ENCODE measurements around the gene LNPEP. TPM values are rescaled to one million over a fixed set of nuclear protein-coding genes. Genes with fewer than 3 reads are reported as not detected.

The LNPEP gene
- total RNA-seq, 1 experiment from 2014 or later: 6.4 TPM

DNA sequence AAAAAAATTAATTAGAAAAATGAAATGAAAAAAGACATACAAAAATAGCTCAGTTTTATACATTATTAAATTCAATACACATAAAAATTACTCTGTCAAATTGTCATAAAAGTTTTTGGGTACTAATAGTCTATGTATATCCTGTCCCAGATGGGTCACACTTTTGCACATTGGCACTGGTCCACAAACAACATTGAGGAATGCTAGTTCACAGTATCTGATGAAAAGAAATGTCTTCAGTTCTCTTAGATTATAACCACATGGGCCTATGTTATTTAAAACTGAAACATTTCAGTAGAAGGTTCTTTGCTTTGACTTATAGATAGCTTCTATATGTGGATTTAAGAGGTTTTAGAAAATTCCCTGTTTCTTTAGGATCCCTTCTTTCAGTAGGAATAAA, 39.8 kb downstream of the LNPEP start (continued):
- TF ChIP-seq CBFB (CRISPR knock-in tag; IDR thresholded peaks at IDR 0.05; ENCODE audit: low read depth) (no peak), NFATC4 (CRISPR knock-in tag; IDR thresholded peaks at IDR 0.05) (no peak), ZNF219 (CRISPR knock-in tag; IDR thresholded peaks at IDR 0.05; ENCODE audit: borderline replicate concordance) (no peak), ZNF232 (CRISPR knock-in tag; IDR thresholded peaks at IDR 0.05) (no peak), JUN (CRISPR knock-in tag; IDR thresholded peaks at IDR 0.05) (no peak)
- TF ChIP-seq, protein P1, sequence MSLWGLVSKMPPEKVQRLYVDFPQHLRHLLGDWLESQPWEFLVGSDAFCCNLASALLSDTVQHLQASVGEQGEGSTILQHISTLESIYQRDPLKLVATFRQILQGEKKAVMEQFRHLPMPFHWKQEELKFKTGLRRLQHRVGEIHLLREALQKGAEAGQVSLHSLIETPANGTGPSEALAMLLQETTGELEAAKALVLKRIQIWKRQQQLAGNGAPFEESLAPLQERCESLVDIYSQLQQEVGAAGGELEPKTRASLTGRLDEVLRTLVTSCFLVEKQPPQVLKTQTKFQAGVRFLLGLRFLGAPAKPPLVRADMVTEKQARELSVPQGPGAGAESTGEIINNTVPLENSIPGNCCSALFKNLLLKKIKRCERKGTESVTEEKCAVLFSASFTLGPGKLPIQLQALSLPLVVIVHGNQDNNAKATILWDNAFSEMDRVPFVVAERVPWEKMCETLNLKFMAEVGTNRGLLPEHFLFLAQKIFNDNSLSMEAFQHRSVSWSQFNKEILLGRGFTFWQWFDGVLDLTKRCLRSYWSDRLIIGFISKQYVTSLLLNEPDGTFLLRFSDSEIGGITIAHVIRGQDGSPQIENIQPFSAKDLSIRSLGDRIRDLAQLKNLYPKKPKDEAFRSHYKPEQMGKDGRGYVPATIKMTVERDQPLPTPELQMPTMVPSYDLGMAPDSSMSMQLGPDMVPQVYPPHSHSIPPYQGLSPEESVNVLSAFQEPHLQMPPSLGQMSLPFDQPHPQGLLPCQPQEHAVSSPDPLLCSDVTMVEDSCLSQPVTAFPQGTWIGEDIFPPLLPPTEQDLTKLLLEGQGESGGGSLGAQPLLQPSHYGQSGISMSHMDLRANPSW (CRISPR knock-in tag; conservative IDR thresholded peaks at IDR 0.05; ENCODE audit: low read depth): no peak
- TF ChIP-seq, protein P2, sequence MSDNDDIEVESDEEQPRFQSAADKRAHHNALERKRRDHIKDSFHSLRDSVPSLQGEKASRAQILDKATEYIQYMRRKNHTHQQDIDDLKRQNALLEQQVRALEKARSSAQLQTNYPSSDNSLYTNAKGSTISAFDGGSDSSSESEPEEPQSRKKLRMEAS (CRISPR knock-in tag; IDR thresholded peaks at IDR 0.05): no peak

DNA sequence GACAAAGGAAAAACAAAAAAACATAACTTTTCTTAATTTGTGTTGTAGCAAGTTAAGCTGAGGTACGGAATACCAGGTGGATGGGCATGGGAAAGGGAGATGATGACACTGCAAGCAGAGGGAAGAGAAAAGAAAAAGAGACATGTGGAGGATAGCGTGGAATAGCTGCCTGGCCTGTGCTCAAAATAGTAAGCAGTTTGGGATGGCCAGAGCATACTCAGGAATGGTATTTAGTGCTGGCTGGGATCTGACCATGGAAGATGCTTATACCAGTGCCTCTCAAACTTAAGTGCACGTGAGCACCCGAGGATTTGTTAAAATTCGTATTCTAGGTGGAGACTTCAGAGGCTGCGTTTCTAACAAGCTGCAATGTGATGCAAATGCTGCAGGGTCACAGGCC, 41.3 kb downstream of the LNPEP start:
- Mint-ChIP-seq H3K27me3 (ENCODE audit: low read depth) (no peaks in the 10 kb centered on the region), H3K4me1 (peaks cover 13% of the 10 kb centered on the region), H3K4me3 (no peak overlapping the region), H3K36me3 (no peaks in the 10 kb centered on the region), H3K9me3 (no peaks in the 10 kb centered on the region), H3K27ac (no peak overlapping the region)
- ChIA-PET CTCF (interaction anchor here (0.9 to 2.2 kb wide), 4 partner anchors 20 to 165 kb away, joined by 3 to 11 read pairs (median 6); partner anchors contain the start of gene LIX1), POLR2A (no interaction called here)
- DNase-seq (ENCODE audit: low spot score) (no peak), ATAC-seq (peak; percentile 34; the same call in 1 of the 2 replicates)
- TF ChIP-seq TEAD1 (CRISPR knock-in tag; IDR thresholded peaks at IDR 0.05) (no peak), ZNF138 (CRISPR knock-in tag; conservative IDR thresholded peaks at IDR 0.05) (no peak), MXD4 (CRISPR knock-in tag; IDR thresholded peaks at IDR 0.05; ENCODE audit: borderline replicate concordance) (no peak), CREM (CRISPR knock-in tag; IDR thresholded peaks at IDR 0.05) (no peak), ESRRA (CRISPR knock-in tag; IDR thresholded peaks at IDR 0.05; ENCODE audit: borderline replicate concordance) (no peak), JUN (CRISPR knock-in tag; IDR thresholded peaks at IDR 0.05) (no peak), CREB1 (CRISPR knock-in tag; IDR thresholded peaks at IDR 0.05) (no peak), ATF1 (CRISPR knock-in tag; IDR thresholded peaks at IDR 0.05) (no peak)
- TF ChIP-seq, protein P3, sequence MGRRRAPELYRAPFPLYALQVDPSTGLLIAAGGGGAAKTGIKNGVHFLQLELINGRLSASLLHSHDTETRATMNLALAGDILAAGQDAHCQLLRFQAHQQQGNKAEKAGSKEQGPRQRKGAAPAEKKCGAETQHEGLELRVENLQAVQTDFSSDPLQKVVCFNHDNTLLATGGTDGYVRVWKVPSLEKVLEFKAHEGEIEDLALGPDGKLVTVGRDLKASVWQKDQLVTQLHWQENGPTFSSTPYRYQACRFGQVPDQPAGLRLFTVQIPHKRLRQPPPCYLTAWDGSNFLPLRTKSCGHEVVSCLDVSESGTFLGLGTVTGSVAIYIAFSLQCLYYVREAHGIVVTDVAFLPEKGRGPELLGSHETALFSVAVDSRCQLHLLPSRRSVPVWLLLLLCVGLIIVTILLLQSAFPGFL (CRISPR knock-in tag; IDR thresholded peaks at IDR 0.05; ENCODE audit: borderline replicate concordance): no peak
- TF ChIP-seq, protein P4, sequence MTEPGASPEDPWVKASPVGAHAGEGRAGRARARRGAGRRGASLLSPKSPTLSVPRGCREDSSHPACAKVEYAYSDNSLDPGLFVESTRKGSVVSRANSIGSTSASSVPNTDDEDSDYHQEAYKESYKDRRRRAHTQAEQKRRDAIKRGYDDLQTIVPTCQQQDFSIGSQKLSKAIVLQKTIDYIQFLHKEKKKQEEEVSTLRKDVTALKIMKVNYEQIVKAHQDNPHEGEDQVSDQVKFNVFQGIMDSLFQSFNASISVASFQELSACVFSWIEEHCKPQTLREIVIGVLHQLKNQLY (CRISPR knock-in tag; IDR thresholded peaks at IDR 0.05): no peak
- TF ChIP-seq, protein P5, sequence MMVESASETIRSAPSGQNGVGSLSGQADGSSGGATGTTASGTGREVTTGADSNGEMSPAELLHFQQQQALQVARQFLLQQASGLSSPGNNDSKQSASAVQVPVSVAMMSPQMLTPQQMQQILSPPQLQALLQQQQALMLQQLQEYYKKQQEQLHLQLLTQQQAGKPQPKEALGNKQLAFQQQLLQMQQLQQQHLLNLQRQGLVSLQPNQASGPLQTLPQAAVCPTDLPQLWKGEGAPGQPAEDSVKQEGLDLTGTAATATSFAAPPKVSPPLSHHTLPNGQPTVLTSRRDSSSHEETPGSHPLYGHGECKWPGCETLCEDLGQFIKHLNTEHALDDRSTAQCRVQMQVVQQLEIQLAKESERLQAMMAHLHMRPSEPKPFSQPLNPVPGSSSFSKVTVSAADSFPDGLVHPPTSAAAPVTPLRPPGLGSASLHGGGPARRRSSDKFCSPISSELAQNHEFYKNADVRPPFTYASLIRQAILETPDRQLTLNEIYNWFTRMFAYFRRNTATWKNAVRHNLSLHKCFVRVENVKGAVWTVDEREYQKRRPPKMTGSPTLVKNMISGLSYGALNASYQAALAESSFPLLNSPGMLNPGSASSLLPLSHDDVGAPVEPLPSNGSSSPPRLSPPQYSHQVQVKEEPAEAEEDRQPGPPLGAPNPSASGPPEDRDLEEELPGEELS (CRISPR knock-in tag; IDR thresholded peaks at IDR 0.05): no peak
- TF ChIP-seq, protein P6, sequence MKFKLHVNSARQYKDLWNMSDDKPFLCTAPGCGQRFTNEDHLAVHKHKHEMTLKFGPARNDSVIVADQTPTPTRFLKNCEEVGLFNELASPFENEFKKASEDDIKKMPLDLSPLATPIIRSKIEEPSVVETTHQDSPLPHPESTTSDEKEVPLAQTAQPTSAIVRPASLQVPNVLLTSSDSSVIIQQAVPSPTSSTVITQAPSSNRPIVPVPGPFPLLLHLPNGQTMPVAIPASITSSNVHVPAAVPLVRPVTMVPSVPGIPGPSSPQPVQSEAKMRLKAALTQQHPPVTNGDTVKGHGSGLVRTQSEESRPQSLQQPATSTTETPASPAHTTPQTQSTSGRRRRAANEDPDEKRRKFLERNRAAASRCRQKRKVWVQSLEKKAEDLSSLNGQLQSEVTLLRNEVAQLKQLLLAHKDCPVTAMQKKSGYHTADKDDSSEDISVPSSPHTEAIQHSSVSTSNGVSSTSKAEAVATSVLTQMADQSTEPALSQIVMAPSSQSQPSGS (CRISPR knock-in tag; IDR thresholded peaks at IDR 0.05; ENCODE audit: borderline replicate concordance, low read depth): no peak
- TF ChIP-seq, protein P2 (CRISPR knock-in tag; IDR thresholded peaks at IDR 0.05): no peak
- TF ChIP-seq, protein P1 (CRISPR knock-in tag; conservative IDR thresholded peaks at IDR 0.05; ENCODE audit: low read depth): no peak
- TF ChIP-seq, protein P7, sequence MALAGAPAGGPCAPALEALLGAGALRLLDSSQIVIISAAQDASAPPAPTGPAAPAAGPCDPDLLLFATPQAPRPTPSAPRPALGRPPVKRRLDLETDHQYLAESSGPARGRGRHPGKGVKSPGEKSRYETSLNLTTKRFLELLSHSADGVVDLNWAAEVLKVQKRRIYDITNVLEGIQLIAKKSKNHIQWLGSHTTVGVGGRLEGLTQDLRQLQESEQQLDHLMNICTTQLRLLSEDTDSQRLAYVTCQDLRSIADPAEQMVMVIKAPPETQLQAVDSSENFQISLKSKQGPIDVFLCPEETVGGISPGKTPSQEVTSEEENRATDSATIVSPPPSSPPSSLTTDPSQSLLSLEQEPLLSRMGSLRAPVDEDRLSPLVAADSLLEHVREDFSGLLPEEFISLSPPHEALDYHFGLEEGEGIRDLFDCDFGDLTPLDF (CRISPR knock-in tag; IDR thresholded peaks at IDR 0.05): no peak
- TF ChIP-seq, protein P8, sequence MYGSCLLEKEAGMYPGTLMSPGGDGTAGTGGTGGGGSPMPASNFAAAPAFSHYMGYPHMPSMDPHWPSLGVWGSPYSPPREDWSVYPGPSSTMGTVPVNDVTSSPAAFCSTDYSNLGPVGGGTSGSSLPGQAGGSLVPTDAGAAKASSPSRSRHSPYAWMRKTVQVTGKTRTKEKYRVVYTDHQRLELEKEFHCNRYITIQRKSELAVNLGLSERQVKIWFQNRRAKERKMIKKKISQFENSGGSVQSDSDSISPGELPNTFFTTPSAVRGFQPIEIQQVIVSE (CRISPR knock-in tag; IDR thresholded peaks at IDR 0.05; ENCODE audit: borderline replicate concordance): no peak
- TF ChIP-seq, protein P9, sequence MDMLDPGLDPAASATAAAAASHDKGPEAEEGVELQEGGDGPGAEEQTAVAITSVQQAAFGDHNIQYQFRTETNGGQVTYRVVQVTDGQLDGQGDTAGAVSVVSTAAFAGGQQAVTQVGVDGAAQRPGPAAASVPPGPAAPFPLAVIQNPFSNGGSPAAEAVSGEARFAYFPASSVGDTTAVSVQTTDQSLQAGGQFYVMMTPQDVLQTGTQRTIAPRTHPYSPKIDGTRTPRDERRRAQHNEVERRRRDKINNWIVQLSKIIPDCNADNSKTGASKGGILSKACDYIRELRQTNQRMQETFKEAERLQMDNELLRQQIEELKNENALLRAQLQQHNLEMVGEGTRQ (CRISPR knock-in tag; IDR thresholded peaks at IDR 0.05): no peak

Measured in WTC11 (cell line).